NOMO-1 (cell line): ENCODE measurements around the gene TMEM178A.

Experiments
- DNase-seq, 2 experiments: peaks; one replicate each; lab custom pipeline; 2025; ENCODE audit not compliant: unreplicated experiment in 2 of 2; lab: John Stamatoyannopoulos, UW

Gene TMEM178A

GRCh38 chr2:39673018-39673417 lies 7.3 kb downstream of the TMEM178A start:
- no peak for DNase-seq

GRCh38 chr2:39676342-39676741 lies 10.6 kb downstream of the TMEM178A start:
- no peak for DNase-seq

- DNase-seq: no peak
Observed at GRCh38 chr2:39678170-39678569, 12.5 kb downstream of the TMEM178A start.

- no peak for DNase-seq
Observed at GRCh38 chr2:39679805-39680204, 14.1 kb downstream of the TMEM178A start.

DNA sequence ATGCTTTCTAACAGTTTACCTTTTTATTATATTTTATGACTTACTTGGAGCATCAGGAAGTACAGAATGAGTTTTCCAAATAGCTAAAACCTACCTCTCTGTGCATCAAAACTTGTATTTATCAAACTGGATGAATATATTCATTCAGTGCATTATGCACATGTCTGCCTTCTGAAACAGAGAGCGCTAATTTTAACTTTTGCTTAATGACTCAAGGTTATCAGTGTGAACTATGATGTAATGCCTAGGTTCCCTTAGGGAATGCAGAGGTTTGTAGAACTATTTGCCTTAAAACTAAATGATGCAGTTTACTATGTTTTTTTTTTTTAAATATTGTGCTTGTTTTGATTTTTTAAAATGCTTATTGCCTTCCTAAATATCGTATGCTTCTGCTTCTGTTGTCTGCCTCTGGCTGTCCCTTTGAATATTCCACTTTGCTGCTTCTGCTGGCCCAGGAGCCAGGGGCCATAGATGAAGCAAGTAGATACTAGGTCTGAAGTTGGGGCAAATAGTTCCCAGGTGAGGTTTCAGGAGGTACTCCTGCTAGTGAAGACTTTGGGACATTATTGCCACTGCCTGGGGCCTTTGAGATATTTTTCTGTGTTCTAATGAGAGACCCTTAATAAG lies 16.5 kb downstream of the TMEM178A start:
- DNase-seq: no peak

GRCh38 chr2:39683022-39683699 lies 17.4 kb downstream of the TMEM178A start:
- no peak for DNase-seq

- no peak for DNase-seq
Observed at GRCh38 chr2:39684464-39684863, 18.7 kb downstream of the TMEM178A start.

DNA sequence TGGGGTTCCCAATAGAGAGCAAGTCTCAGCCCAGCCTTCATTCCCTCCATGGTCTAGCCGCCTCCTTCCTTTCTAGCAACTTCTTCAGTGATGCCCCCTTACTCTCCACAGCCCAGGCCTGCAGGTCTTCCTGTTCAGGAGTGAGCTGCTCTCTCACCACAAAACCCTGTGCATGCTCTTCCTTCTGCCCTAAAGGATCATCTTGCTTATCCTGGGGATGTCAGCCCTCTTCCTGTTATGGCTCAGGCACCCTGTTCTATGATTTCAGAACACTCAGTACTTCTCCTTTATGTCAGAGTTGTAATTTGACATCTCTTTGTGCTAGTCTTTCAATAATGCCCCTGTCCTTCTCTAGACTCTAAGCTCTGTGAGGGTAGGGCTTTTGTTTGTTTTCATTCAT lies 19.4 kb downstream of the TMEM178A start:
- no peak for DNase-seq

- no peak for DNase-seq
Observed at GRCh38 chr2:39686456-39686855, 20.7 kb downstream of the TMEM178A start.

DNA sequence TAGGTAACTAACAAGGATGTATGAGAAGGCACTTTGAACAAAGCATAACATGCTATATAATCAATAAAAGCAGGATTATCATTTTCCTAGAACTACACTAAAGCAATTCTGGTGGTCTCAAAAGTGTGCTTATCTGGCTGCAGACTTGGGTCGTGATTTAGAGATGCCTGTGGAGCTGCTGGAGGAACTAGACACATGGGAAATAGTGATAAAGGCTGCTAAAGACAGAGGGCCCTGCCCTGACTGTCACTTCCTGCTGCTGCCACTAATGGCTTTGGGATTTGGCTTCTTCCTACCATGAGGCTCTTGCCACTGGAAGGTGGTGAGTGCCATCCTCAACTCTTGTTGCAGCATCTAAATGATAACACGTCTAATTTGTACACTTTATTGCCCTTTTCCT lies 22.5 kb downstream of the TMEM178A start:
- DNase-seq: no peak

- no peak for DNase-seq
Observed at GRCh38 chr2:39689272-39689841, 23.6 kb downstream of the TMEM178A start.

DNA sequence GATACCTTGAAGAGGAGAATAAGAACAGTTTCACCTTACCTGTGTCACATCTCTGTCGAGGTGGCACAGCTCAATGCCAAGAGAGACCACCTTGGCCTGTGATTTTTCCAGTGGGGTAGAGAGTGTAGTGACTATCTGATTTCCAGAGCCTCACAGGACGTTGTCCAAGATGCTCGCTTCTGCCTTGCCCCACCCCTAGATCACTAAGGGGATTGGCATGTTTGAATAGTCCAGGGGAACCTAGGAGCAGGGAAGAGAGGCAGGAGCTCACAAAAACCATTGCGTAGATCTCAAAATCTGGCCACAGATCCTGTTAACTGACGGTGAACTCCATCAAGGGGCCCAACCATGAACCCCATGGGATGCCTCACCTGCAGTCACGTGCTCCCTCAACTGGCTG lies 24.2 kb downstream of the TMEM178A start:
- DNase-seq: no peak

GRCh38 chr2:39693245-39693644 lies 27.5 kb downstream of the TMEM178A start:
- no peak for DNase-seq

GRCh38 chr2:39696101-39696553 lies 30.4 kb downstream of the TMEM178A start:
- no peak for DNase-seq

- DNase-seq: peak in 1 of 2 experiments; percentile 19
Observed at GRCh38 chr2:39696838-39697237, 31.1 kb downstream of the TMEM178A start.

DNA sequence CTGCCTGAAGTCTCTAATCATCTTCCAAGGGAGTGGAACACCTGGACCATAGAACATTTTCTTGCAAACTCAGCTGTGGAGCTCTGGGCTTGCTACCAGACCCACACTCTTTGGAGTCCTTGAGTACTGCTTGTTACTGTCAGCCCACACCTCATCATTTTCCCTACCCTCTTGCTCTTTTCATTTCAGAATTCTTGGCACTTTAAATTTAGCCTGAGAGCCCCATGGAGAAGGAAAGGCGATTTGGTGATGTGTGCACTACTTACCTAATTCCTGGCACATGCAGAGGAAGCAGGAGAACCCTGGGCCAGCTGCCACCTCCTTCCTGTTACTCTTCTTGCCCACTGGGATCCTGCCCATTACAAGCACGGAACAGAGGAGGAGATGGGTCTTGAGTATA lies 31.7 kb downstream of the TMEM178A start:
- no peak for DNase-seq

DNA sequence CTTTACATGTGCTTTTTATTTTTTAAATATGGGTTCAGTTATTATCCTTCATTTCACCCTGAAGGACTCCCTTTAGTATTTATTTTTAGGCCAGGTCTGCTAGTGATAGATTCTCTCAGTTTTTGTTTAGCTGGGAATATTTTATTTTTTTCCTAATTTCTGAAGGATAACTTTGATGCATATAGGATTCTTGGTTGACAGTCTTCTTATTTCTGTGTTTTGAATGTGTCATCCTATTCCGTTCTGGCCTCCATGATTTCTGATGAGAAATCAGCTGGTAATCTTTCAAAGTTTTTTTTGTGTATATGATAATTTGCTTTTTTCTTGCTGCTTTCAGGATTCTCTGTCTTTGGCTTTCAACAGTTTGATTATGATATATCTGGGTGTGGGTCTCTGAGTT lies 35.4 kb downstream of the TMEM178A start:
- DNase-seq: no peak

DNA sequence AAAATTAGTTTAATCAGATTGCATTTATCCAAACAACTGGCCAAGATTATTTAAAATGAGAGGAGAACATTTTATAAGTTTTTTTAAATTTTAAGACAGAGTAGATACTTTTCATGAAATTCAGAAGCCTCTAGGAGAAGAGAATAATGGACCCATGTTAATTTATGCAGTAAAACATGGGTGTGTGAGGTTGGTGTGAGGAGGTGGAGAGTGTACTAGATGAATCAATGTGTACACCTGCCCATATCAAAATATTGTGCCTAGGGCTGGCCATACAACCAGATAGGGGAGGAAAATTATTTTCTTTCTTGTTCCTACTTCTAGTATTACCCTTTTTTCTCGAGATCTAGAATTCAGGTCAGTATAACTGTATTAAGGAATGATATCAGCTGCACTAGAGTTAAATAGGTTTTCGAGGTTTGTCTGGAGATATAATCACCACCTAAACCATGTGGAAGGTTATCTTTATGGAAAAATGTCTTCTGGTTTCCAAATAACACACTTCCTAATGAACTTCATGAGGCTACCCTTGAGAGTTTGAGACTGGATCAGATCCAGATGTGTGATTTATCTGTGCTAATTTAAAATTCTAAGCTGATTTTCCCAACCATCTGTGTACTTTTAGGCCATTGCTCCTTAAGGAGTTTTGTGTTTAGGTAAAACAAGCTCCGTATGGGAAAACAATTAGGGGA lies 37.6 kb downstream of the TMEM178A start:
- no peak for DNase-seq

GRCh38 chr2:39704540-39704939 lies 38.8 kb downstream of the TMEM178A start:
- DNase-seq: no peak

DNA sequence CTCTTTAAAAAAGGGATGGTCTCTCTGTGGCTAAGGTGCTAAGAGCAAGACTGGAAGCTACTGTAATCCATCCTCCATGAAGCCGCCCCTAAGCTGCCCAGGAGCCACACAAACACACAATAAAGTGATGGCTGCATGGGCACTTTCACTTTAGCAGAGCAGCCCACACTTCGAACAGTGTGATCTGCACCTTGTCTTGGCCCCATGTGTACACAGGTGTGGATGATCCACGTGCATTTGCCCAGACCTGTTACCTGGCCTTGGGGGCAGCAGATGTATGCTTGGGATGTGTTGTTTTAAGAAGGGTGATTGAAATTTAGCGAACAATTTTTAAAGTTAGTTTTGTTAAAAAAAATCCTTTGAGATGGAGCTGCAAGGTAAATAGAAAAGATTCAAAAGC lies 39.9 kb downstream of the TMEM178A start:
- DNase-seq: no peak

DNA sequence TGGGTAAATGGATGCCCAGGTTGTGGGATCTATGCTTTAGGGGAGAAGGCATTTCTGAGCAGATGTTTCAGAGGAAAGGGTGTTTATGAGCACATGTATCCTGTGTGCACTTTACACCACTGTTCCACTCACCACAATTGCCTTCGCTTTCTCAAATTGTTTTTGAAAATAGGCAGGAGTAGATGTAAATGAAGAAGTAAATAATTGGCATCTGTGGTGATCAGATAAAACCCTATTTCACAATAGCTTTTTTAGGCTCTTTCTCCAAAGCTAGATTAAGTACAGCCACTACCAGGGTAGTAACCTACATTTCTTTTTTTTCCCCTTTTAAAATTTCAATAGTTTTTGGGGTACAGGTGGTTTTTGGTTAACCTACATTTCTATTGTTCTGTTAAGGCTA lies 40.6 kb downstream of the TMEM178A start:
- no peak for DNase-seq

DNA sequence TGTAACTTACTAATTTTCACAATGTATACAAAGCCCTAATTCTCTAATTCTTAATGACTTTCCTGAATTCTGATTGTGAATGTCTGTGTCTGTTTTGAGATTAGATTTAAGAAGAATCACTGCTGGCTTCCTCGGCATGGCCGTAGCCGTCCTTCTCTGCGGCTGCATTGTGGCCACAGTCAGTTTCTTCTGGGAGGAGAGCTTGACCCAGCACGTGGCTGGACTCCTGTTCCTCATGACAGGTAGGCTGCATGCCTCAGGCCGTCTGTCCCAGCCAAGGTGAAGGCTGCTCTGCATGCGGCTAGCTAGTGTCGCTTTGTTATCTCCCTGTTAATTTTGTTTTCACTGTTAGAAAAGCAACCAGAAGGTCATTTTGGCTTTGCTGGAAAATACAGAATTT lies 41.2 kb downstream of the TMEM178A start:
- DNase-seq: no peak
